HepG2 (cell line): ENCODE measurements around the gene SIAH1. TPM values are rescaled to one million over a fixed set of nuclear protein-coding genes. Genes with fewer than 3 reads are reported as not detected.

Source experiments
- ATAC-seq: fragments of 200-7000 bp; cut with Tn5 transposase; 3 replicates; pipeline ENCODE4 v1.9.1; 2020; ENCODE audit warnings: mild to moderate bottlenecking, moderate library complexity
- BruUV-seq: library from RNA; stranded (reverse); fragments of 400-500 nt; replicated peaks from 2 replicates; lab custom pipeline; 2021; lab: Mats Ljungman, UMichigan
- CTCF ChIA-PET: fragments of 300-600 bp; formaldehyde crosslinking; extraction: SDS; loops from one replicate; lab custom pipeline; 2021; ENCODE audit warnings: low total read pairs, inconsistent platforms, low intra/inter-chr PET ratio; lab: Yijun Ruan, JAX
- POLR2A ChIA-PET: fragments of 350-600 bp; sonication (Branson Sonifier 250); formaldehyde crosslinking; loops from one replicate; lab custom pipeline; 2020; ENCODE audit warnings: antibody characterized with exemption, inconsistent platforms; lab: Yijun Ruan, JAX
- DNase-seq: peaks from one replicate; pipeline ENCODE4 v3.0.0-alpha.2; 2015; ENCODE audit warnings: low spot score
- FAIRE-seq: peaks from 3 replicates; lab custom pipeline; 2011; peaks lifted over from hg19 to GRCh38; lab: Jason Lieb, UNC
- H2AFZ ChIP-seq: one replicate; pipeline ENCODE4 v1.6.1; 2011; ENCODE audit warnings: low read length, inconsistent platforms
- H3K27ac ChIP-seq: fragments of 300-600 bp; 3 replicates; pipeline ENCODE4 v1.8.0; 2011; ENCODE audit warnings: mixed run types, mild to moderate bottlenecking, mixed read lengths, low read length, inconsistent platforms; ENCODE audit not compliant: insufficient read depth; ENCODE audit errors: extremely low read length
- H3K27me3 ChIP-seq, 2 experiments: fragments of 200-600 bp in 1 of 2; 2 replicates in 1 of 2; 3 replicates in 1 of 2; pipeline versions ENCODE4 v1.6.0 to v1.8.0; 2011; ENCODE audit warnings: low read length in 2 of 2, mild to moderate bottlenecking in 2 of 2, moderate library complexity in 2 of 2, inconsistent platforms in 1 of 2; ENCODE audit not compliant: insufficient read depth in 2 of 2, control insufficient read depth in 1 of 2
- H3K36me3 ChIP-seq, 2 experiments: fragments of 200-600 bp in 1 of 2; replicated peaks in 1 of 2; 2 replicates in 1 of 2; 3 replicates in 1 of 2; pipeline versions ENCODE4 v1.5.1 to v1.8.0; 2011; ENCODE audit warnings: low read length in 2 of 2, inconsistent platforms in 1 of 2; ENCODE audit not compliant: insufficient read depth in 2 of 2, control insufficient read depth in 1 of 2
- H3K4me1 ChIP-seq: 2 replicates; pipeline ENCODE4 v1.5.1; 2012; ENCODE audit warnings: low read length, inconsistent platforms; ENCODE audit not compliant: insufficient read depth
- H3K4me2 ChIP-seq: 2 replicates; pipeline ENCODE4 v1.6.0; 2011; ENCODE audit warnings: low read depth, low read length, inconsistent platforms
- H3K4me3 ChIP-seq, 3 experiments: fragments of 200-600 bp in 1 of 3; sonication (generic), shearing (Covaris generic) in 1 of 3; replicated peaks in 1 of 3; 2 replicates each; pipeline ENCODE4 v1.5.1; 2011 to 2016; ENCODE audit warnings: low read length in 3 of 3, inconsistent platforms in 2 of 3, low read depth in 2 of 3, mild to moderate bottlenecking in 2 of 3, control low read depth in 1 of 3, mixed read lengths in 1 of 3; ENCODE audit not compliant: insufficient read depth in 1 of 3
- H3K79me2 ChIP-seq: one replicate; pipeline ENCODE4 v1.6.1; 2011; ENCODE audit warnings: low read length, inconsistent platforms; ENCODE audit not compliant: insufficient read depth
- H3K9ac ChIP-seq: 2 replicates; pipeline ENCODE4 v1.6.0; 2011; ENCODE audit warnings: mild to moderate bottlenecking, low read depth, low read length, inconsistent platforms; ENCODE audit not compliant: insufficient read depth
- H3K9me3 ChIP-seq: 2 replicates; pipeline ENCODE4 v1.5.1; 2012; ENCODE audit warnings: mild to moderate bottlenecking, low read length
- H4K20me1 ChIP-seq: 2 replicates; pipeline ENCODE4 v1.6.0; 2011; ENCODE audit warnings: inconsistent platforms, mild to moderate bottlenecking, low read length, moderate library complexity; ENCODE audit not compliant: insufficient read depth
- AGO1 ChIP-seq: fragments of 200-400 bp; formaldehyde crosslinking; IDR thresholded peaks from 2 replicates; pipeline ENCODE4 v1.6.1; 2017; ENCODE audit warnings: mild to moderate bottlenecking, low read depth, low read length, moderate library complexity; ENCODE audit not compliant: poor library complexity, severe bottlenecking
- AHR ChIP-seq: IDR thresholded peaks from 2 replicates; pipeline ENCODE4 v1.6.1; 2018; ENCODE audit warnings: missing genetic modification reagents, missing compliant biosample characterization
- CAMTA2 ChIP-seq: sonication (generic); formaldehyde crosslinking; IDR thresholded peaks from 2 replicates; pipeline ENCODE4 v1.4.0; 2020; ENCODE audit warnings: mild to moderate bottlenecking, missing genetic modification reagents, borderline replicate concordance
- FOSL1 ChIP-seq: sonication (generic); formaldehyde crosslinking; IDR thresholded peaks from 2 replicates; pipeline ENCODE4 v1.9.0; 2021; ENCODE audit warnings: missing genetic modification reagents, borderline replicate concordance
- GABPA ChIP-seq, 2 experiments: IDR thresholded peaks; 2 replicates each; pipeline ENCODE4 v1.6.1; 2011 to 2016; ENCODE audit warnings: low read depth in 2 of 2, low read length in 1 of 2, missing biosample characterization in 1 of 2, missing genetic modification characterization in 1 of 2
- GATAD2A ChIP-seq: IDR thresholded peaks from 2 replicates; pipeline ENCODE4 v1.6.1; 2016
- HCFC1 ChIP-seq: fragments of 150-350 bp; IDR thresholded peaks from 2 replicates; pipeline ENCODE4 v1.6.1; 2014; ENCODE audit warnings: low read depth, low read length
- MAFK ChIP-seq, 2 experiments: IDR thresholded peaks in 1 of 2; conservative IDR thresholded peaks in 1 of 2; 2 replicates each; pipeline ENCODE4 v1.6.1; 2011; ENCODE audit warnings: improper control_type of control experiment in 2 of 2, low read length in 2 of 2
- MIER3 ChIP-seq: IDR thresholded peaks from 2 replicates; pipeline ENCODE4 v1.6.1; 2016; ENCODE audit warnings: missing compliant biosample characterization, borderline replicate concordance
- SALL2 ChIP-seq: sonication (generic); formaldehyde crosslinking; IDR thresholded peaks from 2 replicates; pipeline ENCODE4 v1.8.1; 2023; ENCODE audit warnings: mild to moderate bottlenecking, missing genetic modification reagents, inconsistent platforms
- SIX4 ChIP-seq: sonication (generic); formaldehyde crosslinking; IDR thresholded peaks from 2 replicates; pipeline ENCODE4 v1.4.0; 2020; ENCODE audit warnings: missing genetic modification reagents
- SPEN ChIP-seq: sonication (generic); formaldehyde crosslinking; IDR thresholded peaks from 2 replicates; pipeline ENCODE4 v1.5.1; 2020; ENCODE audit warnings: low read depth, mild to moderate bottlenecking, missing genetic modification reagents
- TAF15 ChIP-seq: fragments of 200-400 bp; formaldehyde crosslinking; IDR thresholded peaks from one replicate; pipeline ENCODE4 v1.6.1; 2018; ENCODE audit warnings: mild to moderate bottlenecking, low read depth, low read length; ENCODE audit not compliant: poor library complexity, severe bottlenecking
- ZC3H4 ChIP-seq: sonication (generic); formaldehyde crosslinking; IDR thresholded peaks from 2 replicates; pipeline ENCODE4 v1.4.0; 2020; ENCODE audit warnings: missing genetic modification reagents, borderline replicate concordance
- ZMYM3 ChIP-seq: sonication (generic); formaldehyde crosslinking; IDR thresholded peaks from 2 replicates; pipeline ENCODE4 v1.5.1; 2020; ENCODE audit warnings: mild to moderate bottlenecking, missing genetic modification reagents
- ZNF546 ChIP-seq: sonication (generic); formaldehyde crosslinking; conservative IDR thresholded peaks from 2 replicates; pipeline ENCODE4 v1.8.1; 2023; ENCODE audit warnings: mild to moderate bottlenecking, missing genetic modification reagents
- ZNF577 ChIP-seq: sonication (generic); formaldehyde crosslinking; IDR thresholded peaks from 2 replicates; pipeline ENCODE4 v1.4.0; 2020; ENCODE audit warnings: mild to moderate bottlenecking, low read depth, missing genetic modification reagents, borderline replicate concordance
- WGBS: methylation state at CpG from one replicate; pipeline ENCODE4 v1.1.6; 2017; ENCODE audit warnings: low lambda C conversion rate; 5-methylcytosine and 5-hydroxymethylcytosine counted together
- in situ Hi-C: cut with HindIII; loops from 2 replicates; pipeline ENCODE4 v1.10.0; 2017; ENCODE audit warnings: low pct_unique_long_range_greater_than_20kb; ENCODE audit not compliant: extremely low pct_ligation_motif_present
- intact Hi-C: fragments of 100-400 bp; cut with micrococcal nuclease; formaldehyde crosslinking; loops from one replicate; pipeline ENCODE4 v1.10.0; 2022; ENCODE audit not compliant: unreplicated experiment
- polyA plus RNA-seq, 8 experiments: library from polyadenylated mRNA; depleted of rRNA in 3 of 8; stranded (reverse) in 7 of 8; unstranded in 1 of 8; fragments of >200 nt; fragmentation: Illumina TruSeq in 4 of 8; extraction: Trizol in 4 of 8; gene quantifications; 2 replicates each; pipeline versions ENCODE4 v1.2.1 to v1.2.3, GENCODE V29; 2011 to 2016; ENCODE audit warnings: low read depth in 4 of 8, missing spikeins in 1 of 8, mixed read lengths in 1 of 8; ENCODE audit not compliant: insufficient read depth in 1 of 8
- total RNA-seq, 5 experiments: library from RNA; depleted of rRNA; stranded (reverse); fragments of >200 nt; fragmentation: Illumina TruSeq; extraction: Trizol; gene quantifications; 2 replicates each; pipeline ENCODE4 v1.2.3, GENCODE V29; 2016; ENCODE audit warnings: low read depth in 1 of 5
- TF ChIP-seq, protein P1 (sequence below): sonication (generic); formaldehyde crosslinking; IDR thresholded peaks from 2 replicates; pipeline ENCODE4 v1.5.1; 2020; ENCODE audit warnings: mild to moderate bottlenecking, missing genetic modification reagents
- TF ChIP-seq, protein P2 (sequence below): sonication (generic); formaldehyde crosslinking; IDR thresholded peaks from 2 replicates; pipeline ENCODE4 v1.8.0; 2022; ENCODE audit warnings: missing genetic modification reagents, mild to moderate bottlenecking, borderline replicate concordance
- TF ChIP-seq, protein P3 (sequence below): sonication (generic); formaldehyde crosslinking; IDR thresholded peaks from 2 replicates; pipeline ENCODE4 v1.8.1; 2023; ENCODE audit warnings: mild to moderate bottlenecking, missing genetic modification reagents, borderline replicate concordance

The SIAH1 gene
- total and polyA plus RNA-seq, 2 of the 13 experiments (the other 11 are each of a cell fraction or from before 2014, with no cell fraction given): 16.0 to 28.6 TPM

DNA sequence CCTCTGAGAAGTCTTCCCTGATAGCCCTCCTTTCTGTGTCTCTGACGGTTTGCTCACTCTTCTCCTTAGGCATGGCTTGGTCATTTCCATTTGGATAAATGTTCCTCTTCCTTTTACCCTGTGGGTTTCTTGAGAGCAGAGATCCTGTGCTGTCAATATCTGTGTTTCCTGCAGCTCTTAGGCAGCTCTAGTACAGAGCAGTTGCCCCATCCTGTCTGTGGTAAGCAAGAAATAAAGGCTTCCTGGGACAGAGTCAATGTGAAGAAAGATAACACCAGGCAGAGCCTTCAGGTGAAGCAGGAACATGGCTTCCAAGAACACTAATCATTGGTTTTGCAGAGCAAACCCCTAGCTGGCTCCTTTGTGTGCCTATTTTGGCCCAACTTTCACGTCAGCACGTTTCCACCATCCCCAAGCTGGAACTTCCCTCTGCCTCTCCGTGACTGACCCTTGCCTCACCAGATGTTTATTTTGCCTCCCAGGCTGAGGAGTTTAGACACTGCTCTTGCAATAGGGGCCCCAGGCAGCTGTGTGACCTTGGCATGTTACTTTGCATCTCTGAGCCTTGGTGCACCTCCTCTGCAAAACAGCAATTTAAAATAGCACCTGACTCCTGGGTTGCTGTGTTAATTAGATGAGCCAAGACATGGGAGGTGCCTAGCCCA is 49.6 kb upstream of the SIAH1 start:
- no peak for DNase-seq
- H3K4me1 ChIP-seq: peaks cover 30% of the 10 kb centered on the region
- H2AFZ ChIP-seq: peak overlapping the region; percentile 42
- ATAC-seq: peak; percentile 61
- no peaks in the 10 kb centered on the region for H4K20me1 ChIP-seq
- BruUV-seq: no TSS peak
- peak overlapping the region in 1 of 3 experiments; percentile 24; a peak in 2 of 6 replicates for H3K4me3 ChIP-seq
- intact Hi-C loops (loop anchor here (1.0 kb wide), 1 partner anchor 81 kb away; no protein-coding TSS in a partner anchor), in situ Hi-C loops (no loop called here)
- H3K27ac ChIP-seq: no peak overlapping the region
- ChIA-PET POLR2A (interaction anchor here (1.5 to 1.9 kb wide), 2 partner anchors 13 to 69 kb away, joined by 3 to 6 read pairs; no protein-coding TSS in a partner anchor), CTCF (interaction anchor here (1.6 kb wide), 1 partner anchor 81 kb away, joined by 8 read pairs; no protein-coding TSS in a partner anchor)
- H3K9me3 ChIP-seq: no peaks in the 10 kb centered on the region
- H3K27me3 ChIP-seq: peaks cover 2 to 12% of the 10 kb centered on the region in 2 experiments; a peak in 4 of 5 replicates
- peak overlapping the region; percentile 65 for H3K4me2 ChIP-seq
- 3% methylated on average over 4 of the region's 4 CpGs for WGBS
- peak; percentile 57 for FAIRE-seq
- no peak overlapping the region for H3K9ac ChIP-seq
- no peaks in the 10 kb centered on the region for H3K36me3 ChIP-seq
- H3K79me2 ChIP-seq: no peaks in the 10 kb centered on the region
- no peak for TF ChIP-seq HCFC1
- TF ChIP-seq CAMTA2 (CRISPR knock-in tag): no peak
- TF ChIP-seq ZNF577 (CRISPR knock-in tag): no peak
- TF ChIP-seq, protein P1, sequence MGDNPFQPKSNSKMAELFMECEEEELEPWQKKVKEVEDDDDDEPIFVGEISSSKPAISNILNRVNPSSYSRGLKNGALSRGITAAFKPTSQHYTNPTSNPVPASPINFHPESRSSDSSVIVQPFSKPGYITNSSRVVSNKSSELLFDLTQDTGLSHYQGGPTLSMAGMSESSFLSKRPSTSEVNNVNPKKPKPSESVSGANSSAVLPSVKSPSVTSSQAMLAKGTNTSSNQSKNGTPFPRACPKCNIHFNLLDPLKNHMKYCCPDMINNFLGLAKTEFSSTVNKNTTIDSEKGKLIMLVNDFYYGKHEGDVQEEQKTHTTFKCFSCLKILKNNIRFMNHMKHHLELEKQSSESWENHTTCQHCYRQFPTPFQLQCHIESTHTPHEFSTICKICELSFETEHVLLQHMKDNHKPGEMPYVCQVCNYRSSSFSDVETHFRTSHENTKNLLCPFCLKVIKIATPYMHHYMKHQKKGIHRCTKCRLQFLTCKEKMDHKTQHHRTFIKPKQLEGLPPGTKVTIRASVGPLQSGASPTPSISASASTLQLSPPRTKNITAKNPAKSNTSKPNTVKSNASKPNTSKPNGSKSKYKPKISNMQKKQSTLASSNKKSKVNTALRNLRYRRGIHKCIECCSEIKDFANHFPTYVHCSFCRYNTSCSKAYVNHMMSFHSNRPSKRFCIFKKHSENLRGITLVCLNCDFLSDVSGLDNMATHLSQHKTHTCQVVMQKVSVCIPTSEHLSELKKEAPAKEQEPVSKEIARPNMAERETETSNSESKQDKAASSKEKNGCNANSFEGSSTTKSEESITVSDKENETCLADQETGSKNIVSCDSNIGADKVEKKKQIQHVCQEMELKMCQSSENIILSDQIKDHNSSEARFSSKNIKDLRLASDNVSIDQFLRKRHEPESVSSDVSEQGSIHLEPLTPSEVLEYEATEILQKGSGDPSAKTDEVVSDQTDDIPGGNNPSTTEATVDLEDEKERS (CRISPR knock-in tag): peak; percentile 75; the same call in 1 of the 2 replicates
- TF ChIP-seq MAFK (conservative IDR thresholded peaks at IDR 0.05 in 1 of 2, IDR thresholded peaks at IDR 0.05 in 1 of 2; ENCODE audit: low read length in 2 of 2): no peak
- peak; percentile 40; the same call in 1 of the 2 replicates for TF ChIP-seq GATAD2A (CRISPR knock-in tag)
- TF ChIP-seq GABPA (IDR thresholded peaks at IDR 0.05; ENCODE audit: low read depth, low read length): no peak
- no peak for TF ChIP-seq GABPA (CRISPR knock-in tag; IDR thresholded peaks at IDR 0.05; ENCODE audit: low read depth)
- no peak for TF ChIP-seq AHR (CRISPR knock-in tag)
- peak; percentile 41; the same call in 1 of the 2 replicates for TF ChIP-seq SPEN (CRISPR knock-in tag)
- TF ChIP-seq ZMYM3 (CRISPR knock-in tag): peak; percentile 98
- TF ChIP-seq, protein P2, sequence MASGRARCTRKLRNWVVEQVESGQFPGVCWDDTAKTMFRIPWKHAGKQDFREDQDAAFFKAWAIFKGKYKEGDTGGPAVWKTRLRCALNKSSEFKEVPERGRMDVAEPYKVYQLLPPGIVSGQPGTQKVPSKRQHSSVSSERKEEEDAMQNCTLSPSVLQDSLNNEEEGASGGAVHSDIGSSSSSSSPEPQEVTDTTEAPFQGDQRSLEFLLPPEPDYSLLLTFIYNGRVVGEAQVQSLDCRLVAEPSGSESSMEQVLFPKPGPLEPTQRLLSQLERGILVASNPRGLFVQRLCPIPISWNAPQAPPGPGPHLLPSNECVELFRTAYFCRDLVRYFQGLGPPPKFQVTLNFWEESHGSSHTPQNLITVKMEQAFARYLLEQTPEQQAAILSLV (CRISPR knock-in tag): no peak
- TF ChIP-seq AGO1: no peak
- TF ChIP-seq, protein P3, sequence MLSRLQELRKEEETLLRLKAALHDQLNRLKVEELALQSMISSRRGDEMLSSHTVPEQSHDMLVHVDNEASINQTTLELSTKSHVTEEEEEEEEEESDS (CRISPR knock-in tag): no peak
- TF ChIP-seq ZC3H4 (CRISPR knock-in tag): no peak
- TF ChIP-seq MIER3: 0 out of 2 replicates have a peak, but pooled peaks have one; percentile 16
- no peak; the same call in 1 of the 2 replicates for TF ChIP-seq ZNF546
- no peak for TF ChIP-seq FOSL1 (CRISPR knock-in tag)
- TF ChIP-seq TAF15: no peak
- no peak for TF ChIP-seq SIX4
- TF ChIP-seq SALL2 (CRISPR knock-in tag): no peak
